ENCODE data around the gene HEXIM1. TPM values are rescaled to one million over a fixed set of nuclear protein-coding genes. Genes with fewer than 3 reads are reported as not detected.
"Not testable (repeated sequence)": the region's sequence is repeated elsewhere in the genome, so short reads cannot be mapped to it uniquely, and the experiment has no call there.

Gene HEXIM1
- total and polyA plus RNA-seq, 2 donors = 8.8 to 33.9 TPM

- no peaks in the 10 kb centered on the region for H3K4me1 ChIP-seq (ENCODE audit: control insufficient read depth in 2 of 2, insufficient read depth in 2 of 2, low read length in 2 of 2)
- peaks cover 8 to 52% of the 10 kb centered on the region in 2 donors for H3K27me3 ChIP-seq (ENCODE audit: control insufficient read depth in 2 of 2, insufficient read depth in 1 of 2, low read length in 1 of 2)
- no peaks in the 10 kb centered on the region for H3K36me3 ChIP-seq (ENCODE audit: control insufficient read depth in 2 of 2, insufficient read depth in 2 of 2, low read length in 1 of 2)
- DNase-seq (ENCODE audit: low read depth in 6 of 9, low spot score in 9 of 9) = no peak
- no peaks in the 10 kb centered on the region for H3K9me3 ChIP-seq (ENCODE audit: control insufficient read depth in 2 of 2, insufficient read depth in 1 of 2, low read length in 1 of 2)
- no peak overlapping the region for H3K4me3 ChIP-seq (ENCODE audit: low read length in 2 of 2)
- H3K27ac ChIP-seq (ENCODE audit: low read depth in 1 of 2, low read length in 1 of 2) = no peak overlapping the region
- WGBS = 97% methylated on average over 20 of the region's 20 CpGs
Observed at GRCh38 chr17:45117848-45118646, 30.2 kb upstream of the HEXIM1 start.

GRCh38 chr17:45118691-45119090, 29.6 kb upstream of the HEXIM1 start:
- no peak for DNase-seq (ENCODE audit: low read depth in 6 of 9, low spot score in 9 of 9)
- Histone ChIP-seq H3K36me3 (ENCODE audit: control insufficient read depth in 2 of 2, insufficient read depth in 2 of 2, low read length in 1 of 2) (no peaks in the 10 kb centered on the region), H3K4me3 (ENCODE audit: low read length in 2 of 2) (no peak overlapping the region), H3K9me3 (ENCODE audit: control insufficient read depth in 2 of 2, insufficient read depth in 1 of 2, low read length in 1 of 2) (no peaks in the 10 kb centered on the region), H3K27me3 (ENCODE audit: control insufficient read depth in 2 of 2, insufficient read depth in 1 of 2, low read length in 1 of 2) (peaks cover 8 to 57% of the 10 kb centered on the region in 2 donors), H3K4me1 (ENCODE audit: control insufficient read depth in 2 of 2, insufficient read depth in 2 of 2, low read length in 2 of 2) (no peaks in the 10 kb centered on the region), H3K27ac (ENCODE audit: low read depth in 1 of 2, low read length in 1 of 2) (no peak overlapping the region)
- WGBS = 95% methylated on average over 23 of the region's 23 CpGs

- Histone ChIP-seq H3K36me3 (ENCODE audit: control insufficient read depth in 2 of 2, insufficient read depth in 2 of 2, low read length in 1 of 2) (no peaks in the 10 kb centered on the region), H3K27me3 (ENCODE audit: control insufficient read depth in 2 of 2, insufficient read depth in 1 of 2, low read length in 1 of 2) (peaks cover 8 to 57% of the 10 kb centered on the region in 2 donors), H3K27ac (ENCODE audit: low read depth in 1 of 2, low read length in 1 of 2) (no peak overlapping the region), H3K9me3 (ENCODE audit: control insufficient read depth in 2 of 2, insufficient read depth in 1 of 2, low read length in 1 of 2) (no peaks in the 10 kb centered on the region), H3K4me1 (ENCODE audit: control insufficient read depth in 2 of 2, insufficient read depth in 2 of 2, low read length in 2 of 2) (no peaks in the 10 kb centered on the region), H3K4me3 (ENCODE audit: low read length in 2 of 2) (no peak overlapping the region)
- no peak for DNase-seq (ENCODE audit: low read depth in 6 of 9, low spot score in 9 of 9)
- WGBS = 97% methylated on average over 8 of the region's 8 CpGs
Observed at GRCh38 chr17:45119964-45120363, 28.3 kb upstream of the HEXIM1 start.

- 81% methylated on average over 22 of the region's 22 CpGs for WGBS
- no peaks in the 10 kb centered on the region for H3K36me3 ChIP-seq (ENCODE audit: control insufficient read depth in 2 of 2, insufficient read depth in 2 of 2, low read length in 1 of 2)
Observed at GRCh38 chr17:45120558-45120957, 27.7 kb upstream of the HEXIM1 start.

GRCh38 chr17:45121055-45121454, 27.2 kb upstream of the HEXIM1 start:
- H3K4me1 ChIP-seq (ENCODE audit: control insufficient read depth in 2 of 2, insufficient read depth in 2 of 2, low read length in 2 of 2) = no peaks in the 10 kb centered on the region
- no peaks in the 10 kb centered on the region for H3K9me3 ChIP-seq (ENCODE audit: control insufficient read depth in 2 of 2, insufficient read depth in 1 of 2, low read length in 1 of 2)
- no peak for DNase-seq (ENCODE audit: low read depth in 6 of 9, low spot score in 9 of 9)
- H3K36me3 ChIP-seq (ENCODE audit: control insufficient read depth in 2 of 2, insufficient read depth in 2 of 2, low read length in 1 of 2) = no peaks in the 10 kb centered on the region
- H3K27me3 ChIP-seq (ENCODE audit: control insufficient read depth in 2 of 2, insufficient read depth in 1 of 2, low read length in 1 of 2) = peaks cover 8 to 55% of the 10 kb centered on the region in 2 donors
- no peak overlapping the region for H3K4me3 ChIP-seq (ENCODE audit: low read length in 2 of 2)
- 42% methylated on average over 45 of the region's 45 CpGs for WGBS
- no peak overlapping the region for H3K27ac ChIP-seq (ENCODE audit: low read depth in 1 of 2, low read length in 1 of 2)

More at GRCh38 chr17:45120558-45120957, 27.7 kb upstream of the HEXIM1 start:
- no peaks in the 10 kb centered on the region for H3K9me3 ChIP-seq (ENCODE audit: control insufficient read depth in 2 of 2, insufficient read depth in 1 of 2, low read length in 1 of 2)
- H3K4me3 ChIP-seq (ENCODE audit: low read length in 2 of 2) = no peak overlapping the region
- no peak for DNase-seq (ENCODE audit: low read depth in 6 of 9, low spot score in 9 of 9)
- no peak overlapping the region for H3K27ac ChIP-seq (ENCODE audit: low read depth in 1 of 2, low read length in 1 of 2)
- H3K4me1 ChIP-seq (ENCODE audit: control insufficient read depth in 2 of 2, insufficient read depth in 2 of 2, low read length in 2 of 2) = no peaks in the 10 kb centered on the region
- H3K27me3 ChIP-seq (ENCODE audit: control insufficient read depth in 2 of 2, insufficient read depth in 1 of 2, low read length in 1 of 2) = peaks cover 8 to 57% of the 10 kb centered on the region in 2 donors

- peaks cover 8 to 44% of the 10 kb centered on the region in 2 donors for H3K27me3 ChIP-seq (ENCODE audit: control insufficient read depth in 2 of 2, insufficient read depth in 1 of 2, low read length in 1 of 2)
- no peak overlapping the region for H3K27ac ChIP-seq (ENCODE audit: low read depth in 1 of 2, low read length in 1 of 2)
- no peaks in the 10 kb centered on the region for H3K9me3 ChIP-seq (ENCODE audit: control insufficient read depth in 2 of 2, insufficient read depth in 1 of 2, low read length in 1 of 2)
- no peaks in the 10 kb centered on the region for H3K4me1 ChIP-seq (ENCODE audit: control insufficient read depth in 2 of 2, insufficient read depth in 2 of 2, low read length in 2 of 2)
- DNase-seq (ENCODE audit: low read depth in 6 of 9, low spot score in 9 of 9) = no peak
- no peak overlapping the region for H3K4me3 ChIP-seq (ENCODE audit: low read length in 2 of 2)
- H3K36me3 ChIP-seq (ENCODE audit: control insufficient read depth in 2 of 2, insufficient read depth in 2 of 2, low read length in 1 of 2) = no peaks in the 10 kb centered on the region
- 97% methylated on average over 6 of the region's 6 CpGs for WGBS
Observed at GRCh38 chr17:45123076-45123770, 25.1 kb upstream of the HEXIM1 start.

GRCh38 chr17:45123930-45124796, 24.1 kb upstream of the HEXIM1 start:
- WGBS = 89% methylated on average over 15 of the region's 15 CpGs
- Histone ChIP-seq H3K36me3 (ENCODE audit: control insufficient read depth in 2 of 2, insufficient read depth in 2 of 2, low read length in 1 of 2) (no peaks in the 10 kb centered on the region), H3K27ac (ENCODE audit: low read depth in 1 of 2, low read length in 1 of 2) (peak overlapping the region in 1 of 2 donors; percentile 10), H3K4me3 (ENCODE audit: low read length in 2 of 2) (no peak overlapping the region), H3K27me3 (ENCODE audit: control insufficient read depth in 2 of 2, insufficient read depth in 1 of 2, low read length in 1 of 2) (peaks cover 8 to 41% of the 10 kb centered on the region in 2 donors), H3K9me3 (ENCODE audit: control insufficient read depth in 2 of 2, insufficient read depth in 1 of 2, low read length in 1 of 2) (no peaks in the 10 kb centered on the region), H3K4me1 (ENCODE audit: control insufficient read depth in 2 of 2, insufficient read depth in 2 of 2, low read length in 2 of 2) (no peaks in the 10 kb centered on the region)
- DNase-seq (ENCODE audit: low read depth in 6 of 9, low spot score in 9 of 9) = no peak

- not testable (repeated sequence) for H3K27ac ChIP-seq (ENCODE audit: low read depth in 1 of 2, low read length in 1 of 2); H3K4me3 ChIP-seq (ENCODE audit: low read length in 2 of 2); H3K9me3 ChIP-seq (ENCODE audit: control insufficient read depth in 2 of 2, insufficient read depth in 1 of 2, low read length in 1 of 2); H3K36me3 ChIP-seq (ENCODE audit: control insufficient read depth in 2 of 2, insufficient read depth in 2 of 2, low read length in 1 of 2); H3K4me1 ChIP-seq (ENCODE audit: control insufficient read depth in 2 of 2, insufficient read depth in 2 of 2, low read length in 2 of 2); DNase-seq (ENCODE audit: low read depth in 6 of 9, low spot score in 9 of 9)
- WGBS = 93% methylated on average over 5 of the region's 5 CpGs
- peaks cover 8 to 37% of the 10 kb centered on the region in 2 donors for H3K27me3 ChIP-seq (ENCODE audit: control insufficient read depth in 2 of 2, insufficient read depth in 1 of 2, low read length in 1 of 2)
Observed at GRCh38 chr17:45124797-45125122, 23.5 kb upstream of the HEXIM1 start.

GRCh38 chr17:45125509-45125908, 22.8 kb upstream of the HEXIM1 start:
- no peaks in the 10 kb centered on the region for H3K9me3 ChIP-seq (ENCODE audit: control insufficient read depth in 2 of 2, insufficient read depth in 1 of 2, low read length in 1 of 2)
- H3K4me3 ChIP-seq (ENCODE audit: low read length in 2 of 2) = no peak overlapping the region
- peaks cover 8 to 37% of the 10 kb centered on the region in 2 donors for H3K27me3 ChIP-seq (ENCODE audit: control insufficient read depth in 2 of 2, insufficient read depth in 1 of 2, low read length in 1 of 2)
- no peaks in the 10 kb centered on the region for H3K4me1 ChIP-seq (ENCODE audit: control insufficient read depth in 2 of 2, insufficient read depth in 2 of 2, low read length in 2 of 2)
- no peak overlapping the region for H3K27ac ChIP-seq (ENCODE audit: low read depth in 1 of 2, low read length in 1 of 2)
- DNase-seq (ENCODE audit: low read depth in 6 of 9, low spot score in 9 of 9) = no peak
- no peaks in the 10 kb centered on the region for H3K36me3 ChIP-seq (ENCODE audit: control insufficient read depth in 2 of 2, insufficient read depth in 2 of 2, low read length in 1 of 2)
- 98% methylated on average over 8 of the region's 8 CpGs for WGBS

Measured in thymus (tissue), 11 donors.